Activated T-helper 1 cell treated with anti-CD3 and anti-CD28 coated beads, Interleukin-12 subunit alpha, Interleukin-12 subunit beta, Interleukin-2, Interleukin-4 antibody, amounts not matched to agents 30 ng/mL and 10 ng/mL and 1 ng/mL, durations not matched to agents 14 hours and 24 hours and 36 hours (primary cell): Measurements from ENCODE around the gene PSG4. TPM values are rescaled to one million over a fixed set of nuclear protein-coding genes. Genes with fewer than 3 reads are reported as not detected.

Experiments used
- total RNA-seq: library from RNA; stranded (reverse); gene quantifications from 2 replicates; pipeline ENCODE4 v1.2.3, GENCODE V29; 2022

Gene PSG4
- total RNA-seq, 1 donor from 2014 or later: not detected

Other genes starting within 250 kb of the PSG4 start
- gene PSG11, start 179.2 kb downstream of the PSG4 start, total RNA-seq: not detected in 2 replicates
- gene PSG2, start 122.9 kb downstream of the PSG4 start, total RNA-seq: not detected in 2 replicates
- not detected in 2 replicates for gene PSG5, start 19.1 kb downstream of the PSG4 start, total RNA-seq
- gene PSG9, start 63.9 kb upstream of the PSG4 start, total RNA-seq: not detected in 2 replicates
- gene CD177, start 148.0 kb upstream of the PSG4 start, total RNA-seq: not detected in 2 replicates
- not detected in 2 replicates for gene TEX101, start 209.3 kb upstream of the PSG4 start, total RNA-seq